ENCODE data around the gene ARL13B. TPM values are rescaled to one million over a fixed set of nuclear protein-coding genes. Genes with fewer than 3 reads are reported as not detected.

The ARL13B gene
- total RNA-seq, 2 donors from 2014 or later = 17.2 to 23.9 TPM

- Mint-ChIP-seq H3K9me3 (no peaks in the 10 kb centered on the region), H3K27me3 (ENCODE audit: insufficient read depth) (peaks cover 7% of the 10 kb centered on the region), H3K4me1 (peaks cover 6% of the 10 kb centered on the region), H3K36me3 (ENCODE audit: low read depth) (no peaks in the 10 kb centered on the region), H3K27ac (no peak overlapping the region), H3K4me3 (peak overlapping the region; percentile 83)
- Histone ChIP-seq H3K4me3 (ENCODE audit: low read length) (peak overlapping the region; percentile 98), H3K9me3 (ENCODE audit: control insufficient read depth, low read length) (no peaks in the 10 kb centered on the region), H3K27me3 (ENCODE audit: control insufficient read depth, insufficient read depth, low read length, poor library complexity, severe bottlenecking) (no peaks in the 10 kb centered on the region), H3K27ac (ENCODE audit: low read depth, low read length) (no peak overlapping the region), H3K36me3 (ENCODE audit: control insufficient read depth, insufficient read depth, low read length) (no peaks in the 10 kb centered on the region), H3K9ac (ENCODE audit: extremely low read depth, low read length, poor library complexity, severe bottlenecking) (no peak overlapping the region), H3K4me1 (ENCODE audit: control insufficient read depth, insufficient read depth, low read length) (no peaks in the 10 kb centered on the region)
- TF ChIP-seq, protein P1, sequence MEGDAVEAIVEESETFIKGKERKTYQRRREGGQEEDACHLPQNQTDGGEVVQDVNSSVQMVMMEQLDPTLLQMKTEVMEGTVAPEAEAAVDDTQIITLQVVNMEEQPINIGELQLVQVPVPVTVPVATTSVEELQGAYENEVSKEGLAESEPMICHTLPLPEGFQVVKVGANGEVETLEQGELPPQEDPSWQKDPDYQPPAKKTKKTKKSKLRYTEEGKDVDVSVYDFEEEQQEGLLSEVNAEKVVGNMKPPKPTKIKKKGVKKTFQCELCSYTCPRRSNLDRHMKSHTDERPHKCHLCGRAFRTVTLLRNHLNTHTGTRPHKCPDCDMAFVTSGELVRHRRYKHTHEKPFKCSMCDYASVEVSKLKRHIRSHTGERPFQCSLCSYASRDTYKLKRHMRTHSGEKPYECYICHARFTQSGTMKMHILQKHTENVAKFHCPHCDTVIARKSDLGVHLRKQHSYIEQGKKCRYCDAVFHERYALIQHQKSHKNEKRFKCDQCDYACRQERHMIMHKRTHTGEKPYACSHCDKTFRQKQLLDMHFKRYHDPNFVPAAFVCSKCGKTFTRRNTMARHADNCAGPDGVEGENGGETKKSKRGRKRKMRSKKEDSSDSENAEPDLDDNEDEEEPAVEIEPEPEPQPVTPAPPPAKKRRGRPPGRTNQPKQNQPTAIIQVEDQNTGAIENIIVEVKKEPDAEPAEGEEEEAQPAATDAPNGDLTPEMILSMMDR (conservative IDR thresholded peaks at IDR 0.05) = no peak
- WGBS, 2 experiments (ENCODE audit: insufficient coverage in 1 of 2, insufficient read length in 1 of 2) = 93 to 96% methylated on average over 10 to 13 of the region's 13 CpGs
- no peak for DNase-seq
These were observed 1.7 kb downstream of the ARL13B start for GRCh38 chr3:93981649-93982048.

- Histone ChIP-seq H3K27me3 (ENCODE audit: control insufficient read depth, insufficient read depth, low read length, poor library complexity, severe bottlenecking) (no peaks in the 10 kb centered on the region), H3K27ac (ENCODE audit: low read depth, low read length) (no peak overlapping the region), H3K9me3 (ENCODE audit: control insufficient read depth, low read length) (no peaks in the 10 kb centered on the region), H3K4me1 (ENCODE audit: control insufficient read depth, insufficient read depth, low read length) (no peaks in the 10 kb centered on the region), H3K4me3 (ENCODE audit: low read length) (no peak overlapping the region), H3K36me3 (ENCODE audit: control insufficient read depth, insufficient read depth, low read length) (no peaks in the 10 kb centered on the region), H3K9ac (ENCODE audit: extremely low read depth, low read length, poor library complexity, severe bottlenecking) (no peak overlapping the region)
- TF ChIP-seq, protein P1 (conservative IDR thresholded peaks at IDR 0.05) = no peak
- Mint-ChIP-seq H3K36me3 (ENCODE audit: low read depth) (no peaks in the 10 kb centered on the region), H3K27me3 (ENCODE audit: insufficient read depth) (no peaks in the 10 kb centered on the region), H3K9me3 (no peaks in the 10 kb centered on the region), H3K4me3 (no peak overlapping the region), H3K4me1 (peaks cover 8% of the 10 kb centered on the region), H3K27ac (no peak overlapping the region)
- WGBS, 2 experiments (ENCODE audit: insufficient coverage in 1 of 2, insufficient read length in 1 of 2) = 83 to 91% methylated on average over 1 to 3 of the region's 3 CpGs
- no peak for DNase-seq
These were observed 3.5 kb downstream of the ARL13B start for GRCh38 chr3:93983408-93983807.

- Histone ChIP-seq H3K27me3 (ENCODE audit: control insufficient read depth, insufficient read depth, low read length, poor library complexity, severe bottlenecking) (no peaks in the 10 kb centered on the region), H3K9me3 (ENCODE audit: control insufficient read depth, low read length) (no peaks in the 10 kb centered on the region), H3K9ac (ENCODE audit: extremely low read depth, low read length, poor library complexity, severe bottlenecking) (no peak overlapping the region), H3K4me3 (ENCODE audit: low read length) (no peak overlapping the region), H3K27ac (ENCODE audit: low read depth, low read length) (no peak overlapping the region), H3K4me1 (ENCODE audit: control insufficient read depth, insufficient read depth, low read length) (no peaks in the 10 kb centered on the region), H3K36me3 (ENCODE audit: control insufficient read depth, insufficient read depth, low read length) (no peaks in the 10 kb centered on the region)
- DNase-seq = no peak
- no peaks in the 10 kb centered on the region for H3K27me3 Mint-ChIP-seq (ENCODE audit: insufficient read depth)
- H3K4me3 Mint-ChIP-seq = no peak overlapping the region
- H3K27ac Mint-ChIP-seq = no peak overlapping the region
- no peaks in the 10 kb centered on the region for H3K36me3 Mint-ChIP-seq (ENCODE audit: low read depth)
- peaks cover 7% of the 10 kb centered on the region for H3K4me1 Mint-ChIP-seq
- no peaks in the 10 kb centered on the region for H3K9me3 Mint-ChIP-seq
- TF ChIP-seq, protein P1 (conservative IDR thresholded peaks at IDR 0.05) = no peak
- 93 to 100% methylated on average over 1 to 5 of the region's 5 CpGs for WGBS, 2 experiments (ENCODE audit: insufficient coverage in 1 of 2, insufficient read length in 1 of 2)
These were observed 4.7 kb downstream of the ARL13B start for GRCh38 chr3:93984618-93985017.

Data from endodermal cell (in vitro differentiated cells).